NB4 (cell line): ENCODE data around the gene TEDC1.

Source experiments
- DNase-seq: peaks from one replicate; pipeline ENCODE4 v3.0.0; 2010; ENCODE audit warnings: low read depth
- H3K4me3 ChIP-seq: one replicate; pipeline ENCODE4 v1.5.1; 2011; ENCODE audit warnings: mild to moderate bottlenecking, low read depth, low read length, moderate library complexity
- MAX ChIP-seq: IDR thresholded peaks from 2 replicates; pipeline ENCODE4 v1.6.1; 2011; ENCODE audit warnings: low read depth, low read length
- MYC ChIP-seq: IDR thresholded peaks from 2 replicates; pipeline ENCODE4 v1.6.1; 2011; ENCODE audit warnings: low read depth, low read length
- POLR2A ChIP-seq: IDR thresholded peaks from 2 replicates; pipeline ENCODE4 v1.6.1; 2011; ENCODE audit warnings: mild to moderate bottlenecking; ENCODE audit not compliant: insufficient read length; ENCODE audit errors: extremely low read depth
- TF ChIP-seq, protein P1 (sequence below): IDR thresholded peaks from one replicate; pipeline ENCODE4 v1.5.1; 2012; ENCODE audit warnings: low read depth, low read length

Gene TEDC1

GRCh38 chr14:105468621-105469241 lies 22.3 kb upstream of the TEDC1 start:
- no peak for DNase-seq
- no peak for TF ChIP-seq POLR2A
- no peak for TF ChIP-seq MYC
- no peak overlapping the region for H3K4me3 ChIP-seq

DNA sequence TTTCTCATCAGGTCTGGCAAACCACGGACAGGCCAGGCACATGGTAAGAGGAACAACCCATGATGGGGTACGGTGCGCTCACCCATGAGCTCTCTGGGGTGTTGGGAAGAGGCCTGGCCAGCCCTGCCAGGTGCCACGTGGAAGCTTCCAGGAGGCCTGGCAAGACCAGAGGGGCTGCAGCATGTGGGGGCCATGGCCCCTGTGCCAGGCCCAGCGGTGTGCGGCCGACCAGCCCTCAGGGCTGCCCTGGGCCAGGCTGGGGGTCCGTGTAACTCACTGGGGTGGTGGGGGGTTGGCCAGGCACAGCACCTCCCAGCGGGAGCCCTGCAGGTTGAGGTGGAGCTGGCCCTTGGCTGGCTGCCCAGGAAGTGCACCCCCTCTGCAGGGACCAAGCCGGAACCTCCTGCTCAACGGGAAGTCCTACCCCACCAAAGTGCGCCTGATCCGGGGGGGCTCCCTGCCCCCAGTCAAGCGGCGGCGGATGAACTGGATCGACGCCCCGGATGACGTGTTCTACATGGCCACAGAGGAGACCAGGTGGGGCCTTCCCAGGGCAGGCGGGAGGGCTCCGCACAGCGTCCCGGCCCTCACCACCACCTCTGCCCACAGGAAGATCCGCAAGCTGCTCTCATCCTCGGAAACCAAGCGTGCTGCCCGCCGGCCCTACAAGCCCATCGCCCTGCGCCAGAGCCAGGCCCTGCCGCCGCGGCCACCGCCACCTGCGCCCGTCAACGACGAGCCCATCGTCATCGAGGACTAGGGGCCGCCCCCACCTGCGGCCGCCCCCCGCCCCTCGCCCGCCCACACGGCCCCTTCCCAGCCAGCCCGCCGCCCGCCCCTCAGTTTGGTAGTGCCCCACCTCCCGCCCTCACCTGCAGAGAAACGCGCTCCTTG lies 21.3 kb upstream of the TEDC1 start:
- no peak overlapping the region for H3K4me3 ChIP-seq
- DNase-seq = no peak
- TF ChIP-seq POLR2A (no peak), MYC (no peak), MAX (no peak)
- TF ChIP-seq, protein P1, sequence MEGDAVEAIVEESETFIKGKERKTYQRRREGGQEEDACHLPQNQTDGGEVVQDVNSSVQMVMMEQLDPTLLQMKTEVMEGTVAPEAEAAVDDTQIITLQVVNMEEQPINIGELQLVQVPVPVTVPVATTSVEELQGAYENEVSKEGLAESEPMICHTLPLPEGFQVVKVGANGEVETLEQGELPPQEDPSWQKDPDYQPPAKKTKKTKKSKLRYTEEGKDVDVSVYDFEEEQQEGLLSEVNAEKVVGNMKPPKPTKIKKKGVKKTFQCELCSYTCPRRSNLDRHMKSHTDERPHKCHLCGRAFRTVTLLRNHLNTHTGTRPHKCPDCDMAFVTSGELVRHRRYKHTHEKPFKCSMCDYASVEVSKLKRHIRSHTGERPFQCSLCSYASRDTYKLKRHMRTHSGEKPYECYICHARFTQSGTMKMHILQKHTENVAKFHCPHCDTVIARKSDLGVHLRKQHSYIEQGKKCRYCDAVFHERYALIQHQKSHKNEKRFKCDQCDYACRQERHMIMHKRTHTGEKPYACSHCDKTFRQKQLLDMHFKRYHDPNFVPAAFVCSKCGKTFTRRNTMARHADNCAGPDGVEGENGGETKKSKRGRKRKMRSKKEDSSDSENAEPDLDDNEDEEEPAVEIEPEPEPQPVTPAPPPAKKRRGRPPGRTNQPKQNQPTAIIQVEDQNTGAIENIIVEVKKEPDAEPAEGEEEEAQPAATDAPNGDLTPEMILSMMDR = no peak

- no peak for DNase-seq
- H3K4me3 ChIP-seq = no peak overlapping the region
- TF ChIP-seq MAX = no peak
- TF ChIP-seq, protein P1 = no peak
- TF ChIP-seq MYC = no peak
- no peak for TF ChIP-seq POLR2A
Observed at GRCh38 chr14:105470350-105471296, 20.4 kb upstream of the TEDC1 start.

DNA sequence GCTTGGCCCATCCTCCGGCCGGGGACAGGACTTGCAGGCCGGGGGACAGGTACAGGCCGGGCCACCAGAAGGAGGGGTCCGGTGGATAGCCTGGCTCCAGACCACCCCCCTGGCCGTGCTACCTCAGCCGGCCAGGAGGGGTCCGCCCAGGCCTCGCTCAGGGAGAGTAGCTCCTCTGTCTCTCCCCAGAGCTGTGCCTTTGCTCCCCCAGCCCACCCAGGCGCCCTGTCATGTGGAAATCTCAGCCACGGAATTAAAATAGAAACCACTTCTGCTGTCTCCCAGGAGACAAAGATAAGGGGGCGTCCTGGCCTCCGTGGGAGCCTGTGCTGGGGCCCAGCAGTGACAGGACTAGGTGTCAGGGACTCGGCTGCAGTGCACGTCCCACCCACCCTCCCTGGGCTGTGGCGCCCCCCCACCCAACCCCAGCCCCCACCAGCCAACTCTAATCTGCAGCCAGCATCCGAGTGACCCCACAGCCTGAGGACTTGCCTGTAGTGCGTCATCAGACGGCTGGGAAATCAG lies 19.7 kb upstream of the TEDC1 start:
- DNase-seq = no peak
- H3K4me3 ChIP-seq = no peak overlapping the region
- TF ChIP-seq MYC = no peak
- no peak for TF ChIP-seq MAX
- TF ChIP-seq POLR2A = no peak
- TF ChIP-seq, protein P1 = no peak

DNA sequence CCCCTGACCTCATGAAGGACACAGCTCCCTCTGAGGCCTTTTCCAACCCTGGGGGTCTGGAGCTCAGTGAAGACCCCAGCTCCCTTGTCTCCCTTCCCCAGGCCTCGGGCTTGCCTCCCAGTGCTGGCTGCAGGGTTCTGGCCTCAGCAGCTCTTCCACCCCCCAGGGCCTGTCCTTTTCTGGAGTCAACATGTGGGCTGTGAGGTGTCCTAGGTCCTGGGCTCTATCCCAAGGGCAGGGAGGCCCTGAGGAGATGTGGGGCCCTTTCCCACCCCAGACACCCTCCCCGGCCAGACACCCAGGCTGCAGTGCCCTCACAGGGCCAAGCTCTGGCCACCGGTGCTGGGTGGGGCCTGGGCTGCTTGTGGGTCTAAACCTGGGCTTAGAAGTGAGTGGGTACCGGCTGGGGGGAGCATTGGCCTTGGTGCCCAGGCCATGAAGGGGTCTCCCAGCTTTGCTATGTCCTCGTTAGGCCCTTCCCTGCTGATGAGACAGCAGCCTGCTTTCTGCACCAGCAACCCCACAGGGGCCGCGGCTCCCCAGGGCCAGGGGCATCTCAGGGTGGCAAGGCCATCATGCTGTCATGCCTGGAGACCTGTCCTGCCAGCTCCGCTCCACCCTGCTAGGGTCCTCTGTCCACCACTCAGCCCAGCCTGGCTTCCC lies 19.1 kb upstream of the TEDC1 start:
- TF ChIP-seq, protein P1 = no peak
- TF ChIP-seq MAX (no peak), POLR2A (no peak), MYC (no peak)
- no peak overlapping the region for H3K4me3 ChIP-seq

More for the DNA sequence above, 19.1 kb upstream of the TEDC1 start:
- no peak for DNase-seq
